OCI-LY1 (cell line): ENCODE results near the gene TSKU.

Experiments used
- H2AFZ ChIP-seq: fragments of 200-600 bp; sonication (generic), shearing (Covaris generic); 2 replicates; pipeline ENCODE4 v1.6.0; 2014; ENCODE audit warnings: antibody characterized with exemption, mild to moderate bottlenecking, low read length
- H3F3A ChIP-seq: fragments of 200-600 bp; sonication (generic), shearing (Covaris generic); 2 replicates; pipeline ENCODE4 v1.6.0; 2014; ENCODE audit warnings: mild to moderate bottlenecking, antibody characterized with exemption, low read length, moderate library complexity; ENCODE audit not compliant: insufficient read depth
- H3K27ac ChIP-seq: fragments of 200-600 bp; sonication (generic); 2 replicates; pipeline ENCODE4 v1.5.1; 2014; ENCODE audit warnings: low read length, mixed run types, mild to moderate bottlenecking, low read depth; ENCODE audit not compliant: poor library complexity, severe bottlenecking
- H3K27me3 ChIP-seq: fragments of 200-600 bp; sonication (generic); 2 replicates; pipeline ENCODE4 v1.6.0; 2014; ENCODE audit warnings: antibody characterized with exemption, mild to moderate bottlenecking, low read length, moderate library complexity; ENCODE audit not compliant: insufficient read depth
- H3K36me3 ChIP-seq: fragments of 200-600 bp; sonication (generic); 2 replicates; pipeline ENCODE4 v1.6.1; 2014; ENCODE audit warnings: mild to moderate bottlenecking, antibody characterized with exemption, low read length, moderate library complexity, mixed read lengths; ENCODE audit not compliant: insufficient read depth
- H3K4me1 ChIP-seq: fragments of 200-600 bp; sonication (generic); 2 replicates; pipeline ENCODE4 v1.5.1; 2014; ENCODE audit warnings: mild to moderate bottlenecking, low read length, moderate library complexity; ENCODE audit not compliant: insufficient read depth, severe bottlenecking
- H3K4me2 ChIP-seq: fragments of 200-600 bp; sonication (generic), shearing (Covaris generic); 2 replicates; pipeline ENCODE4 v1.6.1; 2014; ENCODE audit warnings: low read length
- H3K4me3 ChIP-seq: fragments of 200-600 bp; sonication (generic); 2 replicates; pipeline ENCODE4 v1.5.1; 2014; ENCODE audit warnings: low read length, low read depth, mild to moderate bottlenecking, mixed read lengths; ENCODE audit not compliant: poor library complexity, severe bottlenecking
- H3K79me2 ChIP-seq: fragments of 200-600 bp; shearing (Covaris generic); 2 replicates; pipeline ENCODE4 v1.6.1; 2016; ENCODE audit warnings: mixed run types, low read length, mixed read lengths; ENCODE audit not compliant: insufficient read depth
- H3K9ac ChIP-seq: fragments of 200-600 bp; sonication (generic), shearing (Covaris generic); 2 replicates; pipeline ENCODE4 v1.6.1; 2014; ENCODE audit warnings: mild to moderate bottlenecking, low read length, mixed read lengths
- H3K9me2 ChIP-seq: fragments of 200-600 bp; sonication (generic), shearing (Covaris generic); 2 replicates; pipeline ENCODE4 v1.6.1; 2014; ENCODE audit warnings: low read depth, mild to moderate bottlenecking, low read length, mixed read lengths
- H3K9me3 ChIP-seq: fragments of 200-600 bp; shearing (Covaris generic); 2 replicates; pipeline ENCODE4 v1.6.1; 2014; ENCODE audit warnings: low read length, mixed read lengths
- H4K20me1 ChIP-seq: fragments of 200-600 bp; sonication (generic), shearing (Covaris generic); 2 replicates; pipeline ENCODE4 v1.6.0; 2016; ENCODE audit warnings: mild to moderate bottlenecking, low read length; ENCODE audit not compliant: insufficient read depth
- EZH2 ChIP-seq: fragments of 200-600 bp; sonication (generic), shearing (Covaris generic); IDR thresholded peaks from 2 replicates; pipeline ENCODE4 v1.8.0; 2017; ENCODE audit warnings: borderline replicate concordance, mixed run types, mild to moderate bottlenecking, antibody characterized with exemption, low read length, moderate library complexity, mixed read lengths
- TF ChIP-seq, protein P1 (sequence below): fragments of 200-600 bp; sonication (generic), shearing (Covaris generic); IDR thresholded peaks from 2 replicates; pipeline ENCODE4 v1.5.1; 2017; ENCODE audit warnings: mild to moderate bottlenecking, antibody characterized with exemption, low read length, moderate library complexity, mixed read lengths

TSKU gene

DNA sequence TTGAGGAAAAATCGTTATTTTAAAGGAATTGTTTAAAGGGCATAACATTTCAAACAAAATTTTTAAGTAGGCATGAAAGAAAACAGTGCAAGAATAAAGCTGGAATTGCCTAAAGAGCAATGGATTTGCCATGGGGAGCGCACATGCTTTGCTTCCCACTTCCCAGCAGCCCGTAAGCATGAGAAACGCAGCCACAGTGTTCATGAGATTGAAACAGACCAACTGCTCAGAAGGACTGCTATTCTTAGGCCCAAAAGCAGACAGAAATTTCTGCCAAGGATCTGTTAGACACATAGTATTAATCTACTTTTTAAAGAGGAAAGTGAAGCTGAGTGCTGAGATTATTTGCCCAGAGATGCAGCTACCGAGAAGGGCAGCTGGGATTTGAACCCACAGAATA is 34.2 kb upstream of the TSKU start:
- Histone ChIP-seq H3K4me2 (no peak overlapping the region), H3K9me3 (no peaks in the 10 kb centered on the region), H3K9me2 (no peaks in the 10 kb centered on the region), H3K9ac (no peak overlapping the region), H3K27ac (no peak overlapping the region), H3K4me1 (no peaks in the 10 kb centered on the region), H3K27me3 (0 out of 2 replicates have a peak, but pooled peaks cover 2% of the 10 kb centered on the region), H2AFZ (no peak overlapping the region), H3K79me2 (no peaks in the 10 kb centered on the region), H3F3A (no peaks in the 10 kb centered on the region), H3K4me3 (no peak overlapping the region), H4K20me1 (no peaks in the 10 kb centered on the region), H3K36me3 (no peaks in the 10 kb centered on the region)
- TF ChIP-seq EZH2: no peak
- TF ChIP-seq, protein P1, sequence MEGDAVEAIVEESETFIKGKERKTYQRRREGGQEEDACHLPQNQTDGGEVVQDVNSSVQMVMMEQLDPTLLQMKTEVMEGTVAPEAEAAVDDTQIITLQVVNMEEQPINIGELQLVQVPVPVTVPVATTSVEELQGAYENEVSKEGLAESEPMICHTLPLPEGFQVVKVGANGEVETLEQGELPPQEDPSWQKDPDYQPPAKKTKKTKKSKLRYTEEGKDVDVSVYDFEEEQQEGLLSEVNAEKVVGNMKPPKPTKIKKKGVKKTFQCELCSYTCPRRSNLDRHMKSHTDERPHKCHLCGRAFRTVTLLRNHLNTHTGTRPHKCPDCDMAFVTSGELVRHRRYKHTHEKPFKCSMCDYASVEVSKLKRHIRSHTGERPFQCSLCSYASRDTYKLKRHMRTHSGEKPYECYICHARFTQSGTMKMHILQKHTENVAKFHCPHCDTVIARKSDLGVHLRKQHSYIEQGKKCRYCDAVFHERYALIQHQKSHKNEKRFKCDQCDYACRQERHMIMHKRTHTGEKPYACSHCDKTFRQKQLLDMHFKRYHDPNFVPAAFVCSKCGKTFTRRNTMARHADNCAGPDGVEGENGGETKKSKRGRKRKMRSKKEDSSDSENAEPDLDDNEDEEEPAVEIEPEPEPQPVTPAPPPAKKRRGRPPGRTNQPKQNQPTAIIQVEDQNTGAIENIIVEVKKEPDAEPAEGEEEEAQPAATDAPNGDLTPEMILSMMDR: no peak

DNA sequence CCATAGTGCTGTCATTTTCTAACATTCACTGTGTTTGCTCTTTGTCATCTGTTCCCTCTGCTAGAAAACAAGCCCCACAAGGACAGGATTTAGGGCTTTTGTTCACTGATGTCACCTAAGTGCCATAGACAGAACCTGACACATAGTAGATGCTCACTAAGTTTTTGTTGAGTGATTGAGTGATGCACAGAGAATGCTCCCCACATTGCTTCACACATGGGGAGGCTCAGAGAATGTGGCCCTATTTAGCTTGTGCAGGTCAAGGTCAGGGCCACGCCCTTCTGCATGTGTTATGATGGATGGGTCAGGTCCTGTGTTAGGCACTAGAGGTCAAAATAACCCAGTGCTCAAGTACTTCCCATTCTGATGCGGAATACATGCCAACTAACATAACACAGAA is 33.1 kb upstream of the TSKU start:
- Histone ChIP-seq H3K79me2 (no peaks in the 10 kb centered on the region), H3K4me3 (no peak overlapping the region), H3K9me3 (no peaks in the 10 kb centered on the region), H3K9ac (no peak overlapping the region), H2AFZ (no peak overlapping the region), H3K9me2 (no peaks in the 10 kb centered on the region), H3K4me2 (no peak overlapping the region), H3K27me3 (0 out of 2 replicates have a peak, but pooled peaks cover 2% of the 10 kb centered on the region), H4K20me1 (no peaks in the 10 kb centered on the region), H3F3A (no peaks in the 10 kb centered on the region), H3K27ac (no peak overlapping the region), H3K4me1 (no peaks in the 10 kb centered on the region), H3K36me3 (no peaks in the 10 kb centered on the region)
- TF ChIP-seq EZH2: no peak
- TF ChIP-seq, protein P1: no peak

DNA sequence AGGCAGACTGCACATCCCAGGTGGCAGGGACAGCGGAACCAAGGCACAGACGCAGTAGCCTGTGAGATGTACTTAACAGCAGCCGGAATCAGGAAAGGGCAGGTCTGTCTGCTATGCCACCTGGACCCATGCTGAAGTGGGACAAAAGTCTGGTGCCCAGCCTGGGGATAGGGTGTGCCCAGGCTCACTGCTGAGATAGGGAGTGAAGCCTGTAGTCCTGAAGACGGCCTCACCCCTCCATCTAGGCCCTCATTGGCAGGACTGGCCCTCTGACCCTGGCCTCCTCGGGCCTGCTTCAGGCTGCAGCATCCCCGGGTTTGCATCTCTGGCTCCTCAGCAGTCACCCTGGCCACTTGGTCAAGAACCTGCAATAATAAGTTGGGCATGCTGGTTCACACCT is 32.4 kb upstream of the TSKU start:
- H3K4me2 ChIP-seq: no peak overlapping the region
- H3F3A ChIP-seq: no peaks in the 10 kb centered on the region

More for the DNA sequence above, 32.4 kb upstream of the TSKU start:
- no peak overlapping the region for H3K4me3 ChIP-seq
- no peaks in the 10 kb centered on the region for H4K20me1 ChIP-seq
- H3K9ac ChIP-seq: no peak overlapping the region
- H3K27ac ChIP-seq: no peak overlapping the region
- no peaks in the 10 kb centered on the region for H3K36me3 ChIP-seq
- H2AFZ ChIP-seq: no peak overlapping the region
- H3K4me1 ChIP-seq: no peaks in the 10 kb centered on the region
- H3K9me2 ChIP-seq: no peaks in the 10 kb centered on the region
- H3K79me2 ChIP-seq: no peaks in the 10 kb centered on the region
- TF ChIP-seq, protein P1: no peak
- TF ChIP-seq EZH2: no peak
- 0 out of 2 replicates have a peak, but pooled peaks cover 2% of the 10 kb centered on the region for H3K27me3 ChIP-seq
- H3K9me3 ChIP-seq: no peaks in the 10 kb centered on the region
